Thoracic aorta (tissue), 2 donors: ENCODE results near the gene ALDH3A2. TPM values are rescaled to one million over a fixed set of nuclear protein-coding genes. Genes with fewer than 3 reads are reported as not detected.
A peak's percentile ranks its signal among the peaks of the same experiment; 100 is the strongest.

Experiments used
- ATAC-seq: fragments of 150-250 bp; one replicate; pipeline ENCODE4 v1.8.0; 2017; ENCODE audit warnings: low read depth; ENCODE audit not compliant: insufficient number of reproducible peaks, low FRiP score
- DNase-seq: peaks from one replicate; pipeline ENCODE4 v3.0.0-alpha.2; 2020; ENCODE audit warnings: low spot score
- H3K27ac ChIP-seq, 2 donors: fragments of 200-600 bp; sonication (generic); 1 replicate in 1 of 2; 2 replicates in 1 of 2; pipeline ENCODE4 v1.5.1; 2016; ENCODE audit warnings: mild to moderate bottlenecking in 2 of 2, moderate library complexity in 2 of 2
- H3K27me3 ChIP-seq: fragments of 200-600 bp; sonication (generic); replicated peaks from 2 replicates; pipeline ENCODE4 v1.6.0; 2016; ENCODE audit warnings: mild to moderate bottlenecking; ENCODE audit not compliant: insufficient read depth
- H3K36me3 ChIP-seq: fragments of 200-600 bp; sonication (generic); one replicate; pipeline ENCODE4 v1.5.1; 2016
- H3K4me1 ChIP-seq, 2 donors: fragments of 200-600 bp; sonication (generic); 1 replicate in 1 of 2; 2 replicates in 1 of 2; pipeline versions ENCODE4 v1.5.1 to v1.6.0; 2016; ENCODE audit warnings: low read depth in 2 of 2, mild to moderate bottlenecking in 1 of 2; ENCODE audit not compliant: control insufficient read depth in 1 of 2
- H3K4me3 ChIP-seq: fragments of 200-600 bp; sonication (generic); 2 replicates; pipeline ENCODE4 v1.5.1; 2016; ENCODE audit warnings: mild to moderate bottlenecking
- H3K9me3 ChIP-seq: fragments of 200-600 bp; sonication (generic); 2 replicates; pipeline ENCODE4 v1.5.1; 2016
- total RNA-seq, 2 donors: library from RNA; depleted of rRNA; stranded (reverse); fragments of >200 nt; gene quantifications; one replicate each; pipeline versions ENCODE4 v1.1.0 to v1.2.3, GENCODE V29; 2016
- TF ChIP-seq, protein P1 (sequence below): fragments of 200-600 bp; sonication (generic); IDR thresholded peaks from one replicate; pipeline ENCODE4 v1.5.1; 2019; ENCODE audit warnings: antibody characterized with exemption

Gene ALDH3A2
- total RNA-seq, 2 donors from 2014 or later = 98.1 to 125 TPM

DNA sequence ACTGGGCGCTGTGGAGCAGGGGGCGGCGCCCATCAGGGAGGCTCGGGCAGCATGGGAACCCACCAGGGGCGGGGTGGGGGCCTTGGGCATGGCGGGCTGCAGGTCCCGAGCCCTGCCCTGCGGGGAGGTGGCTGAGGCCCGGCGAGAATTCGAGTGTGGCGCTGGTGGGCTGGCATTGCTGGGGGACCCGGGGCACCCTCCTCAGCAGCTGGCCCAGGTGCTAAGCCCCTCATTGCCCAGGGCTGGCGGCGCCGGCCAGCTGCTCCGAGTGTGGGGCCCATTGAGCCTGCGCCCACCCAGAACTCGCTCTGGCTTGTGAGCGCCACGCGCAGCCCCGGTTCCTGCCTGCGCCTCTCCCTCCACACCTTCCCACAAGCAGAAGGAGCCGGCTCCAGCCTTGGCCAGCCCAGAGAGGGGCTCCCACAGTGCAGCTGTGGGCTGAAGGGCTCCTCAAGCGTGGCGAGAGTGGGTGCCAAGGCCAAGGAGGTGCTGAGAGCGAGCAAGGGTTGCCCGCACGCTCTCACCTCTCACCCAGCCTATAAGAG, 5.9 kb downstream of the ALDH3A2 start:
- DNase-seq (no peak), ATAC-seq (no peak)
- TF ChIP-seq, protein P1, sequence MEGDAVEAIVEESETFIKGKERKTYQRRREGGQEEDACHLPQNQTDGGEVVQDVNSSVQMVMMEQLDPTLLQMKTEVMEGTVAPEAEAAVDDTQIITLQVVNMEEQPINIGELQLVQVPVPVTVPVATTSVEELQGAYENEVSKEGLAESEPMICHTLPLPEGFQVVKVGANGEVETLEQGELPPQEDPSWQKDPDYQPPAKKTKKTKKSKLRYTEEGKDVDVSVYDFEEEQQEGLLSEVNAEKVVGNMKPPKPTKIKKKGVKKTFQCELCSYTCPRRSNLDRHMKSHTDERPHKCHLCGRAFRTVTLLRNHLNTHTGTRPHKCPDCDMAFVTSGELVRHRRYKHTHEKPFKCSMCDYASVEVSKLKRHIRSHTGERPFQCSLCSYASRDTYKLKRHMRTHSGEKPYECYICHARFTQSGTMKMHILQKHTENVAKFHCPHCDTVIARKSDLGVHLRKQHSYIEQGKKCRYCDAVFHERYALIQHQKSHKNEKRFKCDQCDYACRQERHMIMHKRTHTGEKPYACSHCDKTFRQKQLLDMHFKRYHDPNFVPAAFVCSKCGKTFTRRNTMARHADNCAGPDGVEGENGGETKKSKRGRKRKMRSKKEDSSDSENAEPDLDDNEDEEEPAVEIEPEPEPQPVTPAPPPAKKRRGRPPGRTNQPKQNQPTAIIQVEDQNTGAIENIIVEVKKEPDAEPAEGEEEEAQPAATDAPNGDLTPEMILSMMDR = no peak
- H3K9me3 ChIP-seq = no peaks in the 10 kb centered on the region
- H3K36me3 ChIP-seq = peaks cover 31% of the 10 kb centered on the region
- H3K4me3 ChIP-seq = no peak overlapping the region
- no peak overlapping the region for H3K27ac ChIP-seq
- no peaks in the 10 kb centered on the region for H3K27me3 ChIP-seq
- H3K4me1 ChIP-seq = peaks cover 32 to 78% of the 10 kb centered on the region in 2 donors

DNA sequence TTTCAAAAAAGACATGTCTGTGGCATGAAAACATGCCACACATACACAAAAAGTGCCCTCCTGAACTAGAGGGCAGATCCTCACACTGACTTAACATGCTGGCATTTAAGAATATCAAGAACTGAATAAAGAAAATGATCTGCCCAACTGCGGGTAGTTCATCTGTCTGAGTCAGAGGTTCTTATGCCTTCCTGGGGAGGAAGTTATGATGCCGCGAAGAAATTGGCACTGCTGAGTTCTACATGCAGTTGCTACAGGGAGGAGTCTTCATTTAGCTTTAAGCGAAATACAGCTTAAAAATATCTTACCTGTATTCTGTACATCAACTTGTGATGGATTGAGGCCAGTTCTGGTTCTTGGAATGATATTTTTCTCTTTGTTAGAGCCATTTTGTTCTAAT, 6.3 kb downstream of the ALDH3A2 start:
- Histone ChIP-seq H3K27ac (no peak overlapping the region), H3K4me1 (peaks cover 30 to 78% of the 10 kb centered on the region in 2 donors), H3K27me3 (no peaks in the 10 kb centered on the region), H3K36me3 (peaks cover 31% of the 10 kb centered on the region), H3K4me3 (no peak overlapping the region), H3K9me3 (no peaks in the 10 kb centered on the region)
- DNase-seq (no peak), ATAC-seq (no peak)
- TF ChIP-seq, protein P1 = no peak

DNA sequence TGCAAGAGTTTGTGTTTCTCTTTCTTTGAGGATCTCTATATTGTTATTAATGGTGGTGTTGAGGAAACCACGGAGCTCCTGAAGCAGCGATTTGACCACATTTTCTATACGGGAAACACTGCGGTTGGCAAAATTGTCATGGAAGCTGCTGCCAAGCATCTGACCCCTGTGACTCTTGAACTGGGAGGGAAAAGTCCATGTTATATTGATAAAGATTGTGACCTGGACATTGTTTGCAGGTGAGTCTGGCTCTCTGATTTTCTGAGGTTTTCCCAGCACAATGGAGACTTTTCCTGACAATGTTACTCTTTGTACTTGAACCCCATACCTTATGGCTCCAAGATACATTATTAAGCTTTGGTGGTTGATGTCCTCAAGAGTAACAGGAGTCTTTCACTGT, 7.8 kb downstream of the ALDH3A2 start:
- H3K27ac ChIP-seq = no peak overlapping the region
- no peaks in the 10 kb centered on the region for H3K27me3 ChIP-seq
- DNase-seq (no peak), ATAC-seq (no peak)
- no peak overlapping the region for H3K4me3 ChIP-seq
- peaks cover 23 to 65% of the 10 kb centered on the region in 2 donors for H3K4me1 ChIP-seq
- no peaks in the 10 kb centered on the region for H3K9me3 ChIP-seq
- H3K36me3 ChIP-seq = peaks cover 31% of the 10 kb centered on the region
- TF ChIP-seq, protein P1 = no peak

DNA sequence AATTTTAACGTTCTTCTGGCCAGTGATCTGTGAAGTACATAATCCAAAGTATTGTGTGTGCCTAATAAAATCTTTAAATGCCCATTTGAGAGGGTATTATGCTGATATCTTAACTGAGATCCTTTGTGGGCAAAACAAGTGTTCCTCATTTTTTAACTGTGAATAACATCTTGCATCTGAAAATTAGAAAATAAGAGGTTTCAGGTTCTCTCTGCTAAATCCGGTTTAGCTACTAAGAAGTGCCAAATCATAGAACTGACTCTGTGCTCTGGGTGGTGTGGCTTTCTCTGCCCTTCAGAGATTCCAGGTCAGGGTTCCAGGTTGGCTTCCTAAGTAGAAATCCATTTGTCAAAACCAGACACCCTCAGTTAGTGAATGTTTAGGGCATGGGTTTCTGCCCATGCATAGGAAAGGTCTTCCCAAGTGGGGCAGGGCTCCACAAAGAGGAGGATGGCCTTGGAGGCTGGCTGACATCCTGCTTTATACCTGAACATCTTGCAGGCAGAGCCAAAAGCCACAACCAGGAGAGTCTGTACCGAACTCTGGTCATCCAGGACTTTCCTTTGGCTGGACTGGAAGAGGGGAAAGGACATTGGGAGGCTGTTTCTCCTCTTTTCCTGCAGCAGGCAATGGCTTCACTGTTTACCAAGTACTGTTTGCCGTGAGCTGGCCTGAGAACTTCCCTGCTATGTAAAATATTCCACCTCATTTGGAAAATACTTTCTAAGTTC, 8.5 kb downstream of the ALDH3A2 start:
- DNase-seq = no peak
- no peaks in the 10 kb centered on the region for H3K27me3 ChIP-seq
- peaks cover 34% of the 10 kb centered on the region for H3K36me3 ChIP-seq
- H3K9me3 ChIP-seq = no peaks in the 10 kb centered on the region
- TF ChIP-seq, protein P1 = no peak
- H3K4me1 ChIP-seq = peaks cover 16 to 58% of the 10 kb centered on the region in 2 donors
- peak overlapping the region; percentile 29 to 51 for H3K27ac ChIP-seq
- ATAC-seq = no peak
- no peak overlapping the region for H3K4me3 ChIP-seq

DNA sequence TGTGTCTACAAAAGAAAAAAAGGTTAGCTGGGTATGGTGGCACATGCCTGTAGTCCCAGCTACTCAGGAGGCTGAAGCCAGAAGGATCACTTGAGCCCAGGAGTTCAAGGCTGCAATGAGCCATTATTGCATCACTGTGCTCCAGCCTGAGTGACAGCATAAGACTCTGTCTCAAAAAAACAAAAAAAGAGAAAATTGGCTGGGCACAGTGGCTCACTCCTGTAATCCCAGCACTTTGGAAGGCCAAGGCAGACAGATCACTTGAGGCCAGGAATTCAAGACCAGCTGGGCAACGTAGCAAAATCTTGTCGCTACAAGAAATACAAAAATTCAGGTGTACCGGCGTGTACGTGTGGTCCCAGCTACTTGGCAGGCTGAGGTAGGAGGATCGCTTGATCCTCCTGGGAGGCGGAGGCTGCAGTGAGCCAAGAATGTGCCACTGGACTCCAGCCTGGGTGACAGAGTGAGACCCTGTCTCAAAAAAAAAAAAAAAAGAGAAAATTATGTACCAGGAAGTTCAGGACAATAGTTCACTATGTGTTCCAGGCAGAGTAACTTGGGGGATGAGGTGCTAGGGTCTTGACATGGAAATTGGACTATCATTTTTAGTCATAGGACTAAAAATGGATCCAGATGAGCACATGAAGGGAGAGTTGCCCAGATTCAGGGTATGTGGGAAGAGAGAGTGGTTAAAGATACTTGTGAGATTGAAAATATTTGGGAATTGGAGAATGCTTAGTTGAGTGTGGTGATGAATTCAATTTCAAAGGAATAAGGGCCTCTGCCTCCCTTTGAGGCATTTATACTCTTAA, 11.0 kb downstream of the ALDH3A2 start:
- H3K4me1 ChIP-seq = peaks cover 7 to 46% of the 10 kb centered on the region in 2 donors
- ATAC-seq = peak; percentile 36
- H3K4me3 ChIP-seq = no peak overlapping the region
- DNase-seq = no peak
- H3K27me3 ChIP-seq = no peaks in the 10 kb centered on the region
- peak overlapping the region; percentile 45 to 60 for H3K27ac ChIP-seq
- H3K9me3 ChIP-seq = no peaks in the 10 kb centered on the region
- TF ChIP-seq, protein P1 = no peak
- H3K36me3 ChIP-seq = peaks cover 26% of the 10 kb centered on the region
